Measurements from ENCODE around the gene KLHL10.
A peak's percentile ranks its signal among the peaks of the same experiment; 100 is the strongest.
"Not testable (repeated sequence)": the region's sequence is repeated elsewhere in the genome, so short reads cannot be mapped to it uniquely, and the experiment has no call there.

Gene KLHL10

DNA sequence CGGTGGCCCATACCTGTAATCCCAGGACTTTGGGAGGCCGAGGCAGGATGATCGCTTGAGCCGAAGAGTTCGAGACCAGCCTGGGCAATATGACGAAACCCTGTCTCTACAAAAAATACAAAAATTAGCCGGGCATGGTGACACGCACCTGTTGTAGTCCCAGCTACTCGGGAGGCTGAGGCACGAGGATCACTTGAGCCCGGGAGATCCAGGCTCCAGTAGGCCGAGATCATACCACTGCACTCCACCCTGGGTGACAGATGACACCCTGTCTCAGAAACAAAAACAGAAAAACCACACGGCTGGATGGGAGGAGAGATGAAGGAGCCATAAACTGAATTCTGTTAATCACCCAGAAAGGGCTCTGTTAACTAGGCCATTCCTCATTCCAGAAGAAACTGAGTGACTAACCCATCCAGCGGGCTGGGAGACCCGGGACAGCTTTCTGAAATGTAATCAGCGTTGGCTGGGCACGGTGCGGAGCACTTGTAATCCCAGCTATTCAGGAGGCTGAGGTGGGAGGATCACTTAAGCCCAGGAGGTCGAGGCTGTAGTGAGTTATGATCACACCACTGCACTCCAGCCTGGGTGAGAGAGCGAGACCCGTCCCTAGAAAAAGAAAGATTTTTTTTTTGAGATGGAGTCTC, 952 bp upstream of the KLHL10 start:
- no peak overlapping the region for H3K27ac ChIP-seq (ENCODE audit: low read depth, low read length, poor library complexity, severe bottlenecking)
- peak overlapping the region; percentile 97 for H2AFZ ChIP-seq (ENCODE audit: low read length)
- no peaks in the 10 kb centered on the region for H3F3A ChIP-seq (ENCODE audit: insufficient read depth, low read length)
- peak overlapping the region; percentile 86 for H3K9ac ChIP-seq (ENCODE audit: low read length)
- peaks cover 2% of the 10 kb centered on the region; the same call in 1 of the 2 replicates for H3K27me3 ChIP-seq (ENCODE audit: insufficient read depth, low read length)
- no peak for TF ChIP-seq EZH2 (IDR thresholded peaks at IDR 0.05; ENCODE audit: borderline replicate concordance, low read length)
- TF ChIP-seq, protein P1, sequence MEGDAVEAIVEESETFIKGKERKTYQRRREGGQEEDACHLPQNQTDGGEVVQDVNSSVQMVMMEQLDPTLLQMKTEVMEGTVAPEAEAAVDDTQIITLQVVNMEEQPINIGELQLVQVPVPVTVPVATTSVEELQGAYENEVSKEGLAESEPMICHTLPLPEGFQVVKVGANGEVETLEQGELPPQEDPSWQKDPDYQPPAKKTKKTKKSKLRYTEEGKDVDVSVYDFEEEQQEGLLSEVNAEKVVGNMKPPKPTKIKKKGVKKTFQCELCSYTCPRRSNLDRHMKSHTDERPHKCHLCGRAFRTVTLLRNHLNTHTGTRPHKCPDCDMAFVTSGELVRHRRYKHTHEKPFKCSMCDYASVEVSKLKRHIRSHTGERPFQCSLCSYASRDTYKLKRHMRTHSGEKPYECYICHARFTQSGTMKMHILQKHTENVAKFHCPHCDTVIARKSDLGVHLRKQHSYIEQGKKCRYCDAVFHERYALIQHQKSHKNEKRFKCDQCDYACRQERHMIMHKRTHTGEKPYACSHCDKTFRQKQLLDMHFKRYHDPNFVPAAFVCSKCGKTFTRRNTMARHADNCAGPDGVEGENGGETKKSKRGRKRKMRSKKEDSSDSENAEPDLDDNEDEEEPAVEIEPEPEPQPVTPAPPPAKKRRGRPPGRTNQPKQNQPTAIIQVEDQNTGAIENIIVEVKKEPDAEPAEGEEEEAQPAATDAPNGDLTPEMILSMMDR (IDR thresholded peaks at IDR 0.05; ENCODE audit: low read length), result no peak
- H4K20me1 ChIP-seq (ENCODE audit: insufficient read depth, low read length), result no peaks in the 10 kb centered on the region
- peak overlapping the region; percentile 94 for H3K4me3 ChIP-seq (ENCODE audit: low read depth, low read length, poor library complexity, severe bottlenecking)
- H3K4me1 ChIP-seq (ENCODE audit: insufficient read depth, low read length, severe bottlenecking), result peaks cover 16% of the 10 kb centered on the region
- H3K9me2 ChIP-seq (ENCODE audit: low read depth, low read length), result no peaks in the 10 kb centered on the region
- peak overlapping the region; percentile 66 for H3K4me2 ChIP-seq (ENCODE audit: low read length)
- H3K36me3 ChIP-seq (ENCODE audit: insufficient read depth, low read length), result peaks cover 12% of the 10 kb centered on the region
- H3K9me3 ChIP-seq (ENCODE audit: low read length), result no peaks in the 10 kb centered on the region
- H3K79me2 ChIP-seq (ENCODE audit: insufficient read depth, low read length), result no peaks in the 10 kb centered on the region

DNA sequence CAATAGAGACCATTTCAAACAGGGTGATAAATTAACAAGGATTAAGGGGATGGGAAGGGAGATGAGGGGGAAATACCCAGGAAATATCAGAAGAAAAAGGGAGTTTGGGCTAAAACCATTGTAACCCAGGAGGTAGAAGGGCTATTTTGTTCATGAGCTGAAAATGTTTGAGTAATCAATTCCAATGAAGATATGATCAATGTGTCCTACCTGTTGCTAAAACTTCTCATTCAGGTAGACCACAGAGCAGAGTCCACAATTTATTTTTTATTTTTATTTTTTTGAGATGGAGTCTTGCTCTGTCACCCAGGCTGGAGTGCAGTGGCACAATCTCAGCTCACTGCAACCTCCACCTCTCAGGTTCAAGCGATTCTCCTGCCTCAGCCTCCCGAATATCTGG, 1.8 kb downstream of the KLHL10 start:
- not testable (repeated sequence) for H3K27ac ChIP-seq (ENCODE audit: low read depth, low read length, poor library complexity, severe bottlenecking); H3F3A ChIP-seq (ENCODE audit: insufficient read depth, low read length); H3K9me2 ChIP-seq (ENCODE audit: low read depth, low read length); H3K9ac ChIP-seq (ENCODE audit: low read length); H3K4me2 ChIP-seq (ENCODE audit: low read length); H3K9me3 ChIP-seq (ENCODE audit: low read length); H2AFZ ChIP-seq (ENCODE audit: low read length); H4K20me1 ChIP-seq (ENCODE audit: insufficient read depth, low read length); H3K79me2 ChIP-seq (ENCODE audit: insufficient read depth, low read length); H3K27me3 ChIP-seq (ENCODE audit: insufficient read depth, low read length); H3K36me3 ChIP-seq (ENCODE audit: insufficient read depth, low read length); H3K4me3 ChIP-seq (ENCODE audit: low read depth, low read length, poor library complexity, severe bottlenecking)
- H3K4me1 ChIP-seq (ENCODE audit: insufficient read depth, low read length, severe bottlenecking), result peaks cover 16% of the 10 kb centered on the region

DNA sequence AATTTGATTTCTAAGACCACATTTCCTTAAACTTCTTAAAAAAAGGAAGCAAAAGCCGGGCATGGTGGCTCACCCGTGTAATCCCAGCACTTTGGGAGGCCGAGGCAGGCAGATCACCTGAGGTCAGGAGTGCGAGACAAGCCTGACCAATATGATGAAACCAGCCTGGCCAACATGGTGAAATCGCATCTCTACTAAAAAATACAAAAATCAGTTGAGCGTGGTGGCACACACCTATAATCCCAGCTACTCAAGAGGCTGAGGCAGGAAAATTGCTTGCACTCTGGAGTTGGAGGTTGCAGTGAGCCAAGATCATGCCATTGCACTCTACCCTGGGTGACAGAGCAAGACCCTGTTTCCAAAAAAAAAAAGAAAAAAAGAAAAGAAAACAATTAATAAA, 3.2 kb downstream of the KLHL10 start:
- not testable (repeated sequence) for H2AFZ ChIP-seq (ENCODE audit: low read length); H3K27ac ChIP-seq (ENCODE audit: low read depth, low read length, poor library complexity, severe bottlenecking); H3K4me3 ChIP-seq (ENCODE audit: low read depth, low read length, poor library complexity, severe bottlenecking); H3K27me3 ChIP-seq (ENCODE audit: insufficient read depth, low read length); H3F3A ChIP-seq (ENCODE audit: insufficient read depth, low read length); H3K9me3 ChIP-seq (ENCODE audit: low read length); H3K4me2 ChIP-seq (ENCODE audit: low read length); H3K36me3 ChIP-seq (ENCODE audit: insufficient read depth, low read length); H4K20me1 ChIP-seq (ENCODE audit: insufficient read depth, low read length); H3K79me2 ChIP-seq (ENCODE audit: insufficient read depth, low read length); H3K9me2 ChIP-seq (ENCODE audit: low read depth, low read length); H3K9ac ChIP-seq (ENCODE audit: low read length); H3K4me1 ChIP-seq (ENCODE audit: insufficient read depth, low read length, severe bottlenecking)

DNA sequence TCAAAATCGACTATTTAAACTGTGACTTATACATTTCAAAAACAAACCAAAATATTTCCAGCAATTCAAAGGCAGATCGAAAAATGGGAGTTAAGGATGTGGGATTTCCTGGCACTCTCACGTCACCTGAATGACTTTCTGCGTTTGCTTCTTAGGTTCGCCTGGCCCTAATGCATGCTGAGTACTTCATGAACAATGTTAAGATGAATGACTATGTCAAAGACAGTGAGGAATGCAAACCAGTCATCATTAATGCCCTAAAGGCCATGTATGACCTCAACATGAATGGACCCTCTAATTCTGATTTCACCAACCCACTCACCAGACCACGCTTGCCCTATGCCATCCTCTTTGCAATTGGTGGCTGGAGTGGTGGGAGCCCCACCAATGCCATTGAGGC, 7.3 kb downstream of the KLHL10 start:
- Histone ChIP-seq H3K4me2 (ENCODE audit: low read length) (no peak overlapping the region), H3K4me1 (ENCODE audit: insufficient read depth, low read length, severe bottlenecking) (peaks cover 9% of the 10 kb centered on the region), H3K9me2 (ENCODE audit: low read depth, low read length) (no peaks in the 10 kb centered on the region), H4K20me1 (ENCODE audit: insufficient read depth, low read length) (peaks cover 4% of the 10 kb centered on the region; the same call in 1 of the 2 replicates), H3K27ac (ENCODE audit: low read depth, low read length, poor library complexity, severe bottlenecking) (no peak overlapping the region), H3K36me3 (ENCODE audit: insufficient read depth, low read length) (peaks cover 11% of the 10 kb centered on the region; the same call in 1 of the 2 replicates), H3K4me3 (ENCODE audit: low read depth, low read length, poor library complexity, severe bottlenecking) (no peak overlapping the region), H2AFZ (ENCODE audit: low read length) (no peak overlapping the region), H3K9ac (ENCODE audit: low read length) (no peak overlapping the region), H3K79me2 (ENCODE audit: insufficient read depth, low read length) (peaks cover under 1% of the 10 kb centered on the region; the same call in 1 of the 2 replicates), H3F3A (ENCODE audit: insufficient read depth, low read length) (no peaks in the 10 kb centered on the region), H3K27me3 (ENCODE audit: insufficient read depth, low read length) (no peaks in the 10 kb centered on the region), H3K9me3 (ENCODE audit: low read length) (no peaks in the 10 kb centered on the region)
- TF ChIP-seq, protein P1 (IDR thresholded peaks at IDR 0.05; ENCODE audit: low read length), result no peak
- TF ChIP-seq EZH2 (IDR thresholded peaks at IDR 0.05; ENCODE audit: borderline replicate concordance, low read length), result no peak
